Muscle of leg (tissue), 11 donors: ENCODE results near the gene RAB31. TPM values are rescaled to one million over a fixed set of nuclear protein-coding genes. Genes with fewer than 3 reads are reported as not detected.

Experiments
- DNase-seq: peaks from one replicate; pipeline ENCODE4 v3.0.0; 2013
- H3K27ac ChIP-seq: one replicate; pipeline ENCODE4 v1.5.1; 2013; ENCODE audit warnings: mild to moderate bottlenecking, low read length, control low read depth
- H3K27me3 ChIP-seq: one replicate; pipeline ENCODE4 v1.6.1; 2013; ENCODE audit warnings: low read length; ENCODE audit not compliant: control insufficient read depth, insufficient read depth
- H3K36me3 ChIP-seq: one replicate; pipeline ENCODE4 v1.6.1; 2013; ENCODE audit warnings: low read length; ENCODE audit not compliant: control insufficient read depth, insufficient read depth
- H3K4me1 ChIP-seq: one replicate; pipeline ENCODE4 v1.6.1; 2013; ENCODE audit warnings: low read length; ENCODE audit not compliant: control insufficient read depth, insufficient read depth
- H3K4me3 ChIP-seq: one replicate; pipeline ENCODE4 v1.5.1; 2013; ENCODE audit warnings: low read length, control low read depth
- H3K9me3 ChIP-seq: replicated peaks from 2 replicates; pipeline ENCODE4 v1.6.1; 2013; ENCODE audit warnings: low read depth, low read length; ENCODE audit not compliant: control insufficient read depth
- WGBS: methylation state at CpG from one replicate; pipeline ENCODE4 v1.1.5; 2013; ENCODE audit warnings: missing lambda C conversion rate; ENCODE audit not compliant: insufficient coverage; 5-methylcytosine and 5-hydroxymethylcytosine counted together
- polyA plus RNA-seq, 8 donors: library from polyadenylated mRNA; unstranded; fragments of 120-200 nt; gene quantifications; one replicate each; pipeline versions ENCODE4 v1.2.1 to v1.2.3, GENCODE V29; 2013; ENCODE audit warnings: inconsistent platforms in 1 of 8, low replicate concordance in 1 of 8; ENCODE audit not compliant: insufficient read length in 8 of 8, insufficient read depth in 1 of 8
- total RNA-seq: library from RNA; stranded (reverse); fragments of 120-200 nt; gene quantifications from one replicate; pipeline ENCODE4 v1.2.4, GENCODE V29; 2013

The RAB31 gene
- total and polyA plus RNA-seq, 9 donors = 19.6 to 40.8 (median 27.6) TPM

DNA sequence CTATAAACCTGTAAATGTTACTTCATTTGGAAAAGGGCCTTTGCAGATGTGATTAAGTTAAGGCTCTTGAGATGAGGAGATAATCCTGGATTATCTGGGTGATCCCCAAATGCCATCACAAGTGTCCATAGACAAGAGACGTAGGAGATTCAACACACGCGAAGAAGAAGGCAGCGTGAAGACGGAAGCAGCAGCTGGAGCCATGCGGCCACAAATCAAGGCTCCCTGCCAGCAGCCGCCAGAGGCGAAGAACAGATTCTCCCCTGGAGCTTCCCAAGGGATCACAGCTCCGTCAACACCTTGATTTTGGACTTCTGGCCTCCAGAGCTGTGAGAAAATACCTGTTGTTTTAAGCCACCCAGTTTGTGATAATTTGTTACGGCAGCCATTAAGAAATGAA is 194.7 kb downstream of the RAB31 start:
- Histone ChIP-seq H3K9me3 (no peaks in the 10 kb centered on the region), H3K4me3 (no peak overlapping the region), H3K4me1 (peaks cover 3% of the 10 kb centered on the region), H3K36me3 (no peaks in the 10 kb centered on the region), H3K27ac (no peak overlapping the region), H3K27me3 (peaks cover 2% of the 10 kb centered on the region)
- peak; percentile 16 for DNase-seq
- WGBS = 46% methylated on average over 9 of the region's 10 CpGs

DNA sequence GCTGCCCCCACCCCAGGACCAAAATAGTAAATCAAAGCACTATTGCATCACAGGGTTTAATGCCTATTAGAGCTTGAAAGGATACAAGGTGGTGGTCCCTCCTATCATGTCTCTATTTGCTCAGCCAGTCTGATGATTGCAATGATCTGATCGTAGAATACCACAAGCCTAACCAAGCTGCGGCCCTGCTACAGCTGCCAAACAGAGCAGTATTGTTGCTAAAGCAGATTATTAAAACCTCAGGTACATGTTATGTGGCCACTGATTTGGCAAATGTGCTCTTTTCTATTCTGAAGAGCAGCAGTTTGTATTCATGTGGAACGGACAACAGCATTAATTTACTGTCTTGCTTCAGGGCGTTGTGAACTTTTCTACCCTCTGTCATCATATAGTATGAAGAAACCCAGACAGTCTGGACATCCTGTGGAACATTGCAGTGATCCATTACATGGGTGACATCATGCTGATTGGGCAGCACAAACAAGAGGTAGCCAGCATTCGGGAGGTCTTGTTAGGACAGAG is 197.4 kb downstream of the RAB31 start:
- H3K4me1 ChIP-seq = peaks cover 3% of the 10 kb centered on the region
- H3K4me3 ChIP-seq = no peak overlapping the region
- H3K36me3 ChIP-seq = no peaks in the 10 kb centered on the region
- no peak for DNase-seq
- H3K27ac ChIP-seq = no peak overlapping the region
- WGBS = 72% methylated on average over 2 of the region's 5 CpGs
- peaks cover 2% of the 10 kb centered on the region for H3K27me3 ChIP-seq
- H3K9me3 ChIP-seq = no peaks in the 10 kb centered on the region

DNA sequence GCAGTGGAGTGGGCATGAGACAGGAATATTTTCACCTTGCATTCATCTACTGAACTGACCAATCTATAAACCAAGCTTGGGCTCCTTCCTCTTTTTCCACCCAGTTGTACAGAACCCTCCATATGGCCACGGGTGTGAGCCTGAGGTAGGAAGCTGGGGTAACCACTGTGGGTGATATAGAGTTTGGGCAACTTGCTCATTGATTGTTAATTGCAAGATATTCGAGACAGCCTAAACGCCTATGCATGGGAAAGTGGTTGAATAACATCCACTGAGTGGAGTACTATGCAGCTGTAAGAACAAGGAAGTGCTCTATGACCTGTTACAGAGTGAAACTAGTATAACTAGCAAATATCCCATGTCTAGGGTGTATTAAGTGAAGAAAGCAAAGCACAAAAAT is 198.4 kb downstream of the RAB31 start:
- 88% methylated on average over 2 of the region's 3 CpGs for WGBS

GRCh38 chr18:9907867-9908266 is 199.8 kb downstream of the RAB31 start:
- H3K4me3 ChIP-seq = no peak overlapping the region
- no peaks in the 10 kb centered on the region for H3K9me3 ChIP-seq
- peaks cover 2% of the 10 kb centered on the region for H3K4me1 ChIP-seq
- H3K27me3 ChIP-seq = peaks cover 2% of the 10 kb centered on the region
- H3K27ac ChIP-seq = no peak overlapping the region
- WGBS = no CpG with 5 or more reads among the region's 4 CpGs
- no peak for DNase-seq
- no peaks in the 10 kb centered on the region for H3K36me3 ChIP-seq

More for the DNA sequence above, 198.4 kb downstream of the RAB31 start:
- Histone ChIP-seq H3K9me3 (no peaks in the 10 kb centered on the region), H3K27me3 (peaks cover 2% of the 10 kb centered on the region), H3K4me1 (peaks cover 3% of the 10 kb centered on the region), H3K27ac (no peak overlapping the region), H3K36me3 (no peaks in the 10 kb centered on the region), H3K4me3 (no peak overlapping the region)
- DNase-seq = no peak

DNA sequence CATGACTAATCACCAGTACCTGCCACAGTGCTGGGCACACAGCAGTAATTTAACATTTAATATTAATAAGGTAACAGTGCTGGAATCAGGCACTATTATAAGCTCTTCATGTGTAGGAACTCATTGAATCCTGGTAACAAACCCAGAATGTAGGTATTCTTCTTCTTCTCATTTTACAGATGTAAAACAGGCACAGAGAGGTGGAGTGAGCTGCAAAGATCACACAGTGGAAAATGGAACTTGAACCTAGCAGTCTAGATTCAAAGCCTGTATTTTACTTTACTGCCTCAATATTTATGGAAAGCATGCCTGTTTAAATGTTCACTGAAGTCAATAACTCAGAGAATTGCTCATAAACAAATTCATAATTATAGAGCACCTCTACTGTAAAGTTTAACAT is 202.0 kb downstream of the RAB31 start:
- Histone ChIP-seq H3K4me1 (no peaks in the 10 kb centered on the region), H3K36me3 (no peaks in the 10 kb centered on the region), H3K9me3 (no peaks in the 10 kb centered on the region), H3K4me3 (no peak overlapping the region), H3K27ac (no peak overlapping the region), H3K27me3 (peaks cover 2% of the 10 kb centered on the region)
- no peak for DNase-seq

DNA sequence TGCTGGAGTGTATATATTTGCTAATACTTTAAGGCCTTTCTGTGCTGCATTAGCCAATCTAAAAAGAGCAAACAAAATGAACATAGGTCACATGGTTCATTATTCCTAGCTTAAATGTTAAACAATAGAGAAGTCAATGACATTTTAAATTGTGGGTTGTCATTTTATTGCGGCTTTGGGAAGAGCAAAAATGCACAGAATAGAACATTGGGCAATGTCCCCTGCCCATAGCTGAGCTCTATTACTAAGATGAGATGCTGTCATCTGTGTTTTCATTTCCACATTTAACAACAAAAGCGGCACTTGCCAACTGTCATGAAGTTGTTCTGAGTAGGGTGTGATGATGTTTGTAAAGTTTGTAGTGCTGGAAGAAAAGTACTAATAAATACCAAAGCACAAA is 202.6 kb downstream of the RAB31 start:
- Histone ChIP-seq H3K4me1 (no peaks in the 10 kb centered on the region), H3K4me3 (no peak overlapping the region), H3K36me3 (no peaks in the 10 kb centered on the region), H3K27ac (no peak overlapping the region), H3K27me3 (no peaks in the 10 kb centered on the region), H3K9me3 (no peaks in the 10 kb centered on the region)
- no peak for DNase-seq
- WGBS = no CpG with 5 or more reads among the region's 2 CpGs

DNA sequence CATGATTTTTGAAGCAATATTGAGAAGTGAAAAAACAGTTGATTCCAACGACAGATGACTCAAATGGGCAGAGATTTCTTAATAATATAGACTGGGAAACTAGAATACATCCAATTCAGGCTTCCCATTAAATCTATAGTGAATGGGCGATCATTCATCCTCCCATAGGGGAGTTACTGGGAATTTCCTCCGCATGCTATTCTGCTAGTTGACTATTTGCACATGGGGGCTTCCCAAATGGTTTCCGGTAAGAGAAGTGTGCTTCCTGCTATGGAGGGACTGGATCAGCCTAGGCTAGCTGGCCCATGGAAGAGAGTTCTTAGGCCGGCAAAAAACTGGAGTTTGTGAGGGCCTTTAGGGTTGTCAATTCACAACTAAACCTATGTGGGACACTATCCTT is 203.1 kb downstream of the RAB31 start:
- H3K36me3 ChIP-seq = no peaks in the 10 kb centered on the region
- WGBS = no CpG with 5 or more reads among the region's 5 CpGs
- no peak overlapping the region for H3K27ac ChIP-seq
- no peak overlapping the region for H3K4me3 ChIP-seq
- no peaks in the 10 kb centered on the region for H3K27me3 ChIP-seq
- DNase-seq = no peak
- H3K4me1 ChIP-seq = peaks cover under 1% of the 10 kb centered on the region
- H3K9me3 ChIP-seq = no peaks in the 10 kb centered on the region

Other genes with a start within 250 kb of the RAB31 start
- 37.5 TPM for gene RALBP1, start 232.8 kb upstream of the RAB31 start, total RNA-seq
- 10 to 100 TPM; 39.5 to 52.9 (median 46.5) TPM for gene RALBP1, start 232.8 kb upstream of the RAB31 start, polyA plus RNA-seq
- gene PPP4R1, start 93.7 kb upstream of the RAB31 start, total RNA-seq = 80.7 TPM
- 10 to 100 TPM; 53.1 to 72.0 (median 55.3) TPM for gene PPP4R1, start 93.7 kb upstream of the RAB31 start, polyA plus RNA-seq
- gene TXNDC2, start 177.7 kb downstream of the RAB31 start, total RNA-seq = 0.04 TPM
- under 1 TPM in 2 of 8 donors, not detected in 6; 0.09 to 0.13 TPM for gene TXNDC2, start 177.7 kb downstream of the RAB31 start, polyA plus RNA-seq
- 234 TPM for gene VAPA, start 205.7 kb downstream of the RAB31 start, total RNA-seq
- 100 to 1,000 TPM; 220 to 284 (median 235) TPM for gene VAPA, start 205.7 kb downstream of the RAB31 start, polyA plus RNA-seq